ENCODE data around the gene ZNF574. TPM values are rescaled to one million over a fixed set of nuclear protein-coding genes. Genes with fewer than 3 reads are reported as not detected.

The ZNF574 gene
- polyA plus RNA-seq, 1 of the 3 experiments (the other 2 are of a cell fraction), result 8.5 TPM

GRCh38 chr19:42038666-42039065 lies 37.3 kb upstream of the ZNF574 start:
- Histone ChIP-seq H3K36me3 (replicated peaks in 1 of 2; ENCODE audit: control insufficient read depth in 1 of 2, insufficient read depth in 2 of 2, low read length in 1 of 2) (no peaks in the 10 kb centered on the region), H3K9ac (no peak overlapping the region), H4K20me1 (ENCODE audit: insufficient read depth) (no peaks in the 10 kb centered on the region), H3K9me2 (no peaks in the 10 kb centered on the region), H3K4me3 (ENCODE audit: low read depth in 2 of 2, low read length in 1 of 2) (no peak overlapping the region), H3K9me3 (no peaks in the 10 kb centered on the region), H3F3A (replicated peaks; ENCODE audit: insufficient read depth) (no peaks in the 10 kb centered on the region), H3K27ac (ENCODE audit: low read depth in 2 of 2, low read length in 1 of 2) (no peak overlapping the region), H3K4me1 (ENCODE audit: control insufficient read depth in 1 of 2, insufficient read depth in 2 of 2, low read depth in 1 of 2, low read length in 1 of 2) (no peaks in the 10 kb centered on the region), H3K4me2 (no peak overlapping the region), H3K79me2 (ENCODE audit: insufficient read depth) (no peaks in the 10 kb centered on the region), H2AFZ (ENCODE audit: low read depth) (no peak overlapping the region), H3K27me3 (ENCODE audit: insufficient read depth) (0 out of 2 replicates have a peak, but pooled peaks cover 3% of the 10 kb centered on the region)
- ChIA-PET POLR2A (no interaction called here), CTCF (interaction anchor here (0.6 to 2.1 kb wide), 7 partner anchors 10 to 80 kb away, joined by 3 to 10 read pairs (median 4); partner anchors contain the start of gene RABAC1)
- 82% methylated on average over 6 of the region's 6 CpGs for WGBS (ENCODE audit: low lambda C conversion rate)
- no peak for DNase-seq
- no peak for TF ChIP-seq CTCF (IDR thresholded peaks at IDR 0.05)
- no peak for TF ChIP-seq MAX (IDR thresholded peaks at IDR 0.05; ENCODE audit: low read depth)
- no peak for TF ChIP-seq RXRA (IDR thresholded peaks at IDR 0.05; ENCODE audit: borderline replicate concordance, low read depth)
- no peak for TF ChIP-seq MEF2A (IDR thresholded peaks at IDR 0.05; ENCODE audit: borderline replicate concordance, low read depth)
- no peak for TF ChIP-seq MXI1 (IDR thresholded peaks at IDR 0.05; ENCODE audit: low read depth, low read length)
- no peak for TF ChIP-seq RCOR1 (IDR thresholded peaks at IDR 0.05; ENCODE audit: low read length)
- no peak for TF ChIP-seq FOXJ3 (CRISPR knock-in tag; IDR thresholded peaks at IDR 0.05)
- no peak for TF ChIP-seq REST (IDR thresholded peaks at IDR 0.05; ENCODE audit: low read depth, low read length)
- TF ChIP-seq EP300 (IDR thresholded peaks at IDR 0.05; ENCODE audit: borderline replicate concordance in 1 of 2, low read depth in 1 of 2, low read length in 1 of 2), result no peak
- no peak for TF ChIP-seq FOXM1 (IDR thresholded peaks at IDR 0.05; ENCODE audit: low read depth)
- no peak for TF ChIP-seq YY1 (IDR thresholded peaks at IDR 0.05; ENCODE audit: low read depth)
- TF ChIP-seq POLR2AphosphoS5 (IDR thresholded peaks at IDR 0.05; ENCODE audit: low read depth, low read length), result no peak
- no peak for TF ChIP-seq SIN3A (IDR thresholded peaks at IDR 0.05; ENCODE audit: borderline replicate concordance, low read depth, low read length)
- TF ChIP-seq NFIC (IDR thresholded peaks at IDR 0.05; ENCODE audit: borderline replicate concordance), result no peak
- no peak for TF ChIP-seq TAF1 (IDR thresholded peaks at IDR 0.05; ENCODE audit: borderline replicate concordance, low read depth, low read length)
- TF ChIP-seq FOSL2 (IDR thresholded peaks at IDR 0.05; ENCODE audit: borderline replicate concordance, low read depth), result no peak
- no peak for TF ChIP-seq PBX3 (IDR thresholded peaks at IDR 0.05)
- TF ChIP-seq CHD2 (IDR thresholded peaks at IDR 0.05; ENCODE audit: low read length, partially characterized antibody), result no peak
- TF ChIP-seq GABPA (IDR thresholded peaks at IDR 0.05; ENCODE audit: low read depth), result no peak
- TF ChIP-seq ELF1 (IDR thresholded peaks at IDR 0.05), result no peak
